H9 (cell line): Measurements from ENCODE around the gene ADSL. TPM values are rescaled to one million over a fixed set of nuclear protein-coding genes. Genes with fewer than 3 reads are reported as not detected.

ENCODE experiments used
- DNase-seq: peaks from one replicate; pipeline ENCODE4 v3.0.0-alpha.2; 2017
- H2AFZ ChIP-seq: one replicate; pipeline ENCODE4 v1.6.1; 2013; ENCODE audit warnings: mild to moderate bottlenecking, low read length, control low read depth, moderate library complexity
- H2AK5ac ChIP-seq: 2 replicates; pipeline ENCODE4 v1.6.1; 2013; ENCODE audit warnings: low read length, control low read depth, mixed read lengths; ENCODE audit not compliant: insufficient read length
- H2BK120ac ChIP-seq: one replicate; pipeline ENCODE4 v1.6.1; 2013; ENCODE audit warnings: low read depth, mild to moderate bottlenecking, low read length, control low read depth, inconsistent platforms; ENCODE audit not compliant: poor library complexity, severe bottlenecking
- H2BK12ac ChIP-seq: 2 replicates; pipeline ENCODE4 v1.6.1; 2013; ENCODE audit warnings: low read length, control low read depth, mixed read lengths, low read depth; ENCODE audit not compliant: insufficient read length
- H2BK15ac ChIP-seq: 2 replicates; pipeline ENCODE4 v1.6.1; 2013; ENCODE audit warnings: low read depth, low read length, control low read depth
- H2BK20ac ChIP-seq: one replicate; pipeline ENCODE4 v1.6.1; 2013; ENCODE audit warnings: low read depth, mild to moderate bottlenecking, low read length, control low read depth, inconsistent platforms; ENCODE audit not compliant: poor library complexity, severe bottlenecking
- H2BK5ac ChIP-seq: 2 replicates; pipeline ENCODE4 v1.6.1; 2013; ENCODE audit warnings: low read length, control low read depth, mixed read lengths; ENCODE audit not compliant: insufficient read length
- H3K14ac ChIP-seq: 2 replicates; pipeline ENCODE4 v1.6.1; 2013; ENCODE audit warnings: low read length, control low read depth; ENCODE audit not compliant: insufficient read depth
- H3K18ac ChIP-seq: 2 replicates; pipeline ENCODE4 v1.6.1; 2013; ENCODE audit warnings: low read depth, mild to moderate bottlenecking, mixed read lengths, low read length, control low read depth; ENCODE audit not compliant: insufficient read length
- H3K23ac ChIP-seq: 2 replicates; pipeline ENCODE4 v1.6.1; 2013; ENCODE audit warnings: low read length, control low read depth, mixed read lengths, low read depth; ENCODE audit not compliant: insufficient read length
- H3K23me2 ChIP-seq: 2 replicates; pipeline ENCODE4 v1.6.1; 2013; ENCODE audit warnings: low read depth, mild to moderate bottlenecking, mixed read lengths, low read length, control low read depth; ENCODE audit not compliant: insufficient read length, poor library complexity, severe bottlenecking
- H3K27ac ChIP-seq: 2 replicates; pipeline ENCODE4 v1.5.1; 2013; ENCODE audit warnings: low read length, control low read depth, mixed read lengths, low read depth; ENCODE audit not compliant: insufficient read length
- H3K27me3 ChIP-seq: 2 replicates; pipeline ENCODE4 v1.6.1; 2013; ENCODE audit warnings: low read length, control low read depth, inconsistent platforms; ENCODE audit not compliant: insufficient read depth
- H3K4ac ChIP-seq: 2 replicates; pipeline ENCODE4 v1.6.1; 2013; ENCODE audit warnings: low read depth, mild to moderate bottlenecking, control low read depth, inconsistent platforms, low read length, moderate library complexity
- H3K4me1 ChIP-seq: 2 replicates; pipeline ENCODE4 v1.6.1; 2013; ENCODE audit warnings: low read length, control low read depth, inconsistent platforms; ENCODE audit not compliant: insufficient read depth
- H3K4me2 ChIP-seq: 2 replicates; pipeline ENCODE4 v1.6.1; 2013; ENCODE audit warnings: low read length, control low read depth, mixed read lengths; ENCODE audit not compliant: insufficient read length, insufficient read depth
- H3K56ac ChIP-seq: 2 replicates; pipeline ENCODE4 v1.6.1; 2013; ENCODE audit warnings: low read depth, mild to moderate bottlenecking, mixed read lengths, low read length, control low read depth; ENCODE audit not compliant: insufficient read length
- H3K79me1 ChIP-seq: 2 replicates; pipeline ENCODE4 v1.6.1; 2013; ENCODE audit warnings: low read depth, mild to moderate bottlenecking, moderate library complexity, low read length, control low read depth, inconsistent platforms; ENCODE audit not compliant: insufficient read depth, poor library complexity, severe bottlenecking
- H3K79me2 ChIP-seq: 2 replicates; pipeline ENCODE4 v1.6.1; 2013; ENCODE audit warnings: low read length, control low read depth, inconsistent platforms; ENCODE audit not compliant: insufficient read depth
- H3K9ac ChIP-seq: 2 replicates; pipeline ENCODE4 v1.6.1; 2013; ENCODE audit warnings: low read length, control low read depth, mixed read lengths; ENCODE audit not compliant: insufficient read length; ENCODE audit errors: extremely low read depth
- H3K9me3 ChIP-seq: one replicate; pipeline ENCODE4 v1.6.1; 2013; ENCODE audit warnings: low read depth, low read length, inconsistent platforms; ENCODE audit not compliant: control insufficient read depth
- H3T11ph ChIP-seq: one replicate; pipeline ENCODE4 v1.6.1; 2013; ENCODE audit warnings: mild to moderate bottlenecking, low read length, control low read depth, inconsistent platforms
- H4K20me1 ChIP-seq: one replicate; pipeline ENCODE4 v1.6.1; 2013; ENCODE audit not compliant: control insufficient read depth, insufficient read length, insufficient read depth
- H4K5ac ChIP-seq: 2 replicates; pipeline ENCODE4 v1.6.1; 2013; ENCODE audit warnings: low read depth, mild to moderate bottlenecking, mixed read lengths, low read length, control low read depth; ENCODE audit not compliant: insufficient read length
- H4K8ac ChIP-seq: replicated peaks from 2 replicates; pipeline ENCODE4 v1.6.1; 2013; ENCODE audit warnings: low read length, control low read depth, mixed read lengths, low read depth; ENCODE audit not compliant: insufficient read length
- H4K91ac ChIP-seq: 2 replicates; pipeline ENCODE4 v1.6.1; 2013; ENCODE audit warnings: low read depth, mild to moderate bottlenecking, moderate library complexity, mixed read lengths, low read length, control low read depth; ENCODE audit not compliant: insufficient read length
- H3K27ac Mint-ChIP-seq, 3 experiments: 2 replicates in 2 of 3; 3 replicates in 1 of 3; pipeline ENCODE4 v1.8.0; 2020 to 2021; ENCODE audit warnings: mixed read lengths in 3 of 3, mild to moderate bottlenecking in 1 of 3, moderate library complexity in 1 of 3
- H3K27me3 Mint-ChIP-seq: 2 replicates; pipeline ENCODE4 v1.8.0; 2021; ENCODE audit warnings: low read depth, mild to moderate bottlenecking, moderate library complexity, mixed read lengths
- H3K36me3 Mint-ChIP-seq, 3 experiments: 2 replicates in 2 of 3; 3 replicates in 1 of 3; pipeline ENCODE4 v1.8.0; 2020 to 2021; ENCODE audit warnings: low read depth in 3 of 3, mixed read lengths in 3 of 3; ENCODE audit not compliant: insufficient read depth in 1 of 3
- H3K4me1 Mint-ChIP-seq, 2 experiments: 2 replicates each; pipeline ENCODE4 v1.8.0; 2020; ENCODE audit warnings: mixed read lengths in 2 of 2
- H3K4me3 Mint-ChIP-seq, 2 experiments: 2 replicates in 1 of 2; 3 replicates in 1 of 2; pipeline ENCODE4 v1.8.0; 2020 to 2021; ENCODE audit warnings: mild to moderate bottlenecking in 2 of 2, mixed read lengths in 2 of 2, moderate library complexity in 1 of 2
- H3K9me3 Mint-ChIP-seq, 2 experiments: 2 replicates in 1 of 2; 3 replicates in 1 of 2; pipeline ENCODE4 v1.8.0; 2020; ENCODE audit warnings: mild to moderate bottlenecking in 2 of 2, mixed read lengths in 2 of 2, moderate library complexity in 1 of 2
- WGBS: extraction: QIAGEN DNeasy Blood & Tissue Kit; methylation state at CpG from one replicate; pipeline ENCODE4 v1.1.7; 2013; ENCODE audit warnings: missing lambda C conversion rate, low lambda C conversion rate, mixed read lengths; ENCODE audit not compliant: insufficient read length; ENCODE audit errors: extremely low coverage; 5-methylcytosine and 5-hydroxymethylcytosine counted together
- total RNA-seq: library from RNA; stranded (reverse); gene quantifications from 2 replicates; pipeline ENCODE4 v1.2.1, GENCODE V29; 2021
- TF ChIP-seq, protein P1 (sequence below): fragments of 200-600 bp; sonication (generic); conservative IDR thresholded peaks from 3 replicates; pipeline ENCODE4 v1.8.0; 2021; ENCODE audit warnings: antibody characterized with exemption, mild to moderate bottlenecking

The ADSL gene
- total RNA-seq, 1 experiment from 2014 or later: 175 TPM

GRCh38 chr22:40417881-40418280, 71.6 kb downstream of the ADSL start:
- no peak overlapping the region for H3K4me3 Mint-ChIP-seq
- H3K27ac Mint-ChIP-seq: no peak overlapping the region
- H3K9ac ChIP-seq: no peak overlapping the region
- H3K23ac ChIP-seq: no peak overlapping the region
- H3K4ac ChIP-seq: no peak overlapping the region
- TF ChIP-seq, protein P1, sequence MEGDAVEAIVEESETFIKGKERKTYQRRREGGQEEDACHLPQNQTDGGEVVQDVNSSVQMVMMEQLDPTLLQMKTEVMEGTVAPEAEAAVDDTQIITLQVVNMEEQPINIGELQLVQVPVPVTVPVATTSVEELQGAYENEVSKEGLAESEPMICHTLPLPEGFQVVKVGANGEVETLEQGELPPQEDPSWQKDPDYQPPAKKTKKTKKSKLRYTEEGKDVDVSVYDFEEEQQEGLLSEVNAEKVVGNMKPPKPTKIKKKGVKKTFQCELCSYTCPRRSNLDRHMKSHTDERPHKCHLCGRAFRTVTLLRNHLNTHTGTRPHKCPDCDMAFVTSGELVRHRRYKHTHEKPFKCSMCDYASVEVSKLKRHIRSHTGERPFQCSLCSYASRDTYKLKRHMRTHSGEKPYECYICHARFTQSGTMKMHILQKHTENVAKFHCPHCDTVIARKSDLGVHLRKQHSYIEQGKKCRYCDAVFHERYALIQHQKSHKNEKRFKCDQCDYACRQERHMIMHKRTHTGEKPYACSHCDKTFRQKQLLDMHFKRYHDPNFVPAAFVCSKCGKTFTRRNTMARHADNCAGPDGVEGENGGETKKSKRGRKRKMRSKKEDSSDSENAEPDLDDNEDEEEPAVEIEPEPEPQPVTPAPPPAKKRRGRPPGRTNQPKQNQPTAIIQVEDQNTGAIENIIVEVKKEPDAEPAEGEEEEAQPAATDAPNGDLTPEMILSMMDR: no peak
- H2BK12ac ChIP-seq: no peak overlapping the region
- H3K18ac ChIP-seq: no peak overlapping the region
- no peak overlapping the region for H3K14ac ChIP-seq
- H3K23me2 ChIP-seq: no peaks in the 10 kb centered on the region
- H3T11ph ChIP-seq: no peak overlapping the region
- DNase-seq: no peak
- no peaks in the 10 kb centered on the region for H4K20me1 ChIP-seq
- no peak overlapping the region for H2BK5ac ChIP-seq
- H3K9me3 Mint-ChIP-seq: no peaks in the 10 kb centered on the region
- H4K8ac ChIP-seq: no peak overlapping the region
- no peaks in the 10 kb centered on the region; the same call in 1 of the 2 replicates for H3K27me3 Mint-ChIP-seq
- no peak overlapping the region for H4K91ac ChIP-seq
- H2AFZ ChIP-seq: no peak overlapping the region
- no peak overlapping the region for H3K4me2 ChIP-seq
- H3K36me3 Mint-ChIP-seq: peaks cover 22 to 51% (median 45%) of the 10 kb centered on the region in 3 experiments
- H3K27ac ChIP-seq: no peak overlapping the region
- H3K79me2 ChIP-seq: no peaks in the 10 kb centered on the region
- H4K5ac ChIP-seq: no peak overlapping the region
- H3K4me1 ChIP-seq: no peaks in the 10 kb centered on the region
- H2BK15ac ChIP-seq: no peak overlapping the region
- H2AK5ac ChIP-seq: no peak overlapping the region
- H2BK120ac ChIP-seq: no peak overlapping the region
- no peak overlapping the region for H2BK20ac ChIP-seq
- H3K56ac ChIP-seq: no peak overlapping the region
- no peaks in the 10 kb centered on the region for H3K9me3 ChIP-seq
- H3K4me1 Mint-ChIP-seq: 0 out of 4 replicates have a peak, but pooled peaks cover 2 to 6% of the 10 kb centered on the region in 2 experiments
- no CpG with 5 or more reads among the region's 5 CpGs for WGBS
- no peaks in the 10 kb centered on the region for H3K79me1 ChIP-seq
- H3K27me3 ChIP-seq: no peaks in the 10 kb centered on the region
